GM19043 (cell line): ENCODE measurements around the gene TTLL5.
"Not testable (repeated sequence)": the region's sequence is repeated elsewhere in the genome, so short reads cannot be mapped to it uniquely, and the experiment has no call there.

Experiments used
- ATAC-seq: cut with Tn5 transposase; IDR thresholded peaks from one replicate; pipeline ENCODE4 v1.9.1; 2021; ENCODE audit warnings: low read depth; ENCODE audit not compliant: unreplicated experiment

The TTLL5 gene

DNA sequence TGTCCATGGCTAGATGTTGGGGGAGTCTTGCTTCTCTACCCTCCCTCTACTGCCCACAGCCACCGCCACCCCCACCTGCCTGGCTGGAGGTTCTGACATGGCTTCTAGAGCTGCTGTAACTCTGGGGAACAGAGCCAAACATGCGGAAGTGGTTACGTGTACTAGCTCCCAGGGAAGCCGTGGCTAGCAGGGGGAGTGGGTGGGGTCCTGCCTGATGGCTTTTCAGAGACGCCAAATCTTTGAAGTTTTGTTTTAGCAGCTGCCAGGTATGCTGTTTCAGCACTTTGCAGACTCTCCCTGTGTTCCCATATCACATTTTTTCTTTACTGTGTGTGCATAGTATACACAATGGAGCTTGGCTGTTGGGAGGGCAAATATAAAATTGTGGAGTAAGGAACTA is 170.4 kb downstream of the TTLL5 start:
- ATAC-seq: no peak

GRCh38 chr14:75831952-75832351 is 170.9 kb downstream of the TTLL5 start:
- no peak for ATAC-seq

DNA sequence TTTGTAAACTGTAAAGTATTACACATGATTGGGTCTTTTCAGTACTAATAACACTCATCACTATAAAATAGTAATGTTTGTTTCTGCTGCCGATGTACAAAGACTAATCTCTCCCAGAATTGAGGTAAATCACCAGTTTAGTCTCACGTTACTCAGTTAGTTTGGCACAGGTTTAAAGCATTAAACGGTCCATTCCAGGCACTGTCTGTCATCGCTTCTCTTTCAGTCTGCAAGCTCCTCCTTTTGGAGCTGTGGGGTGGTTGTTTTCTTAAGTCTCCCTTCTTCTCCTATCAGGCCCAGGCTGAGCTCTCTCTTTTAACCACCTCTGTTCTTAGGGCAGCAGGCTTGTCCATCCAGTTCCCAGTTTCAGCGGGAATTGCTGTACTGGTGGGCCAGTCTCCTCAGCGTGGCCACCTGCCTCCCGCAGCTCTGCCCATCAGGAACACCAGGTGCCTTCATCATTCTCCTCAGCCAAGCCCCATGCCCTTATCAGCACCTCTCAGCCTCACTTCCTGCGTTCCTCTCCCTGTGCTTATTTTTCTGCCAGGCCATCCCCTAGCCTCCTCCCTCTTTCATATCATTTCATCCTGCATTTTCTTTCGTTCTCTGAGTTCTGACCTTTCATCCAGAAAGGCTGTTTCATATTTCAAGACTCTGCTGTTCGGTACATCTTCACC is 171.7 kb downstream of the TTLL5 start:
- no peak for ATAC-seq

- no peak for ATAC-seq
Measured at GRCh38 chr14:75833326-75834020, 172.4 kb downstream of the TTLL5 start.

GRCh38 chr14:75835156-75835725 is 174.2 kb downstream of the TTLL5 start:
- no peak for ATAC-seq

DNA sequence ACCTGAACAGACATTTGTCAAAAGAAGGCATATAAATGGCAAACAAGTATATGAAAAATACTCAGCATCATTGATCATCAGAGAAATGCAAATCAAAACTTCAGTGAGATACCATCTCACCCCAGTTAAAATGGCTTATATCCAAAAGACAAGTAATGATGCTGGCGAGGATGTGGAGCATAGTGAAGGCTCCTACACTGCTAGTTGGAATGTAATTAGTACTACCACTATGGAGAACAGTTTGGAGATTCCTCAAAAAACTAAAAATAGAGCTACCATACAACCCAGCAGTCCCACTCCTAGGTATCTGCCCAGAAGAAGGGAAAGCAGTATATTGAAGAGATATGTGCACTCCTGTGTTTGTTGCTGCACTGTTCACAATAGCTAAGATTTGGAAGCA is 174.7 kb downstream of the TTLL5 start:
- ATAC-seq: no peak

DNA sequence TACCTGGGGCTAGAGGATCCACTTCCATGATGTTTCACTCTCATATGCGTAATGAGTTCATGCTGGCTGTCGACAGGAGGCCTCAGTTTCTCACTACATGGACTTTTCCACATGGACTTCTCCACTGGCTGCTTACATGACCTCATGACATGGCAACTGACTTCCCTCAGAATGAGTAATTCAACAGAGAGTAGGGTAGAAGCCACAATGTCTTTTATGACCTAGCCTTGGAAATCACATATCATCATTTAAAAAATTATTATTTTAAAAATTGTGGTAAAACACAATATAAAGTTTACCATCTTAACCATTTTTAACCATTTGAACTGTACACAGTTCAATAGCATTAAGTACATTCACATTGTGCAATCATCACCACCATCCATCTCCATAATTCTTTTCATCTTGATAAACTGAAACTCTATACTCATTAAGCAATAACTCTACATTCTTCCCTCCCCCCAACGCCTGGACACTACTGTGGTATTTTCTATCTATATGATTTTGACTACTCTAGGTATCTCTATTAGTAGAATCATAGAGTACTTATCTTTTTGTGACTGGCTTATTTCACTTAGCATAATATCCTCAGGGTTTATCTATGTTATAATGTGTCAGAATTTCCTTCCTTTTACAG is 176.2 kb downstream of the TTLL5 start:
- no peak for ATAC-seq

GRCh38 chr14:75840911-75841310 is 179.9 kb downstream of the TTLL5 start:
- no peak for ATAC-seq

DNA sequence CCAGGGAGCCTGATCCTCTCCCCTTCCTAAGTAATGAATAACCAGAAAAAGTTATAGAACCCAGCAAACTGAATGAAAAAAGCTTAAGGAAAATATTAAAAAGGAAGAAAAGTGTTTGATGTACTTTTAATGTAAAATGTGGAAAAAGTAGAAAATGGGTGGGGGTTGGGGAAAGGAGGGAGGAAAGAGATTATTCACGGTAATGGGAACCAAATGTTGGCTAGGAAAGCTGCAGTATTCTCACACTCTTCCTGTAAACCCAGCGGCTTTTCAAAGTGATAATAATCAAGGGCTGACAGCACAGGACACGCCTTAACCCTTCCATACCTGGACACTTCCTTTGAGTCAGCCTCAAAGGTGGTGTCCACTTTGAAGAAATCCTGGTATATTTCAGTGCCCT is 181.5 kb downstream of the TTLL5 start:
- no peak for ATAC-seq

GRCh38 chr14:75844486-75844885 is 183.4 kb downstream of the TTLL5 start:
- no peak for ATAC-seq

- no peak for ATAC-seq
Measured at GRCh38 chr14:75845136-75845804, 184.2 kb downstream of the TTLL5 start.

DNA sequence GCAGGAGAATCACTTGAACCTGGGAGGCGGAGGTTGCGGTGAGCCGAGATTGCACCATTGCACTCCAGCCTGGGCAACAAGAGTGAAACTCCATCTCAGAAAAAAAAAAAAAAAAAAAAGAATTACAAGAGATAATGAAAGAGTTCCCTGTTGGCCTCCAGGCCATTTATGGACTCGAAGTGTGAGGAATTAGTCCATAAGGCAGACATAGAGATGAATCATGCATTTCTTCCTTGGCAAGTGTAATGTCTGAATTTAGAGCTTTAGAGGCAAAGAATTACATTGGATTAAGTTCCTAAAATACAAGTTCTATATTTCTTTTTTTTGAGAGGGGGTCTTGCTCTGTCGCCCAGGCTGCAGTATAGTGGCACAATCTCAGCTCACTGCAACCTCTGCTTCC is 185.6 kb downstream of the TTLL5 start:
- ATAC-seq: not testable (repeated sequence)

DNA sequence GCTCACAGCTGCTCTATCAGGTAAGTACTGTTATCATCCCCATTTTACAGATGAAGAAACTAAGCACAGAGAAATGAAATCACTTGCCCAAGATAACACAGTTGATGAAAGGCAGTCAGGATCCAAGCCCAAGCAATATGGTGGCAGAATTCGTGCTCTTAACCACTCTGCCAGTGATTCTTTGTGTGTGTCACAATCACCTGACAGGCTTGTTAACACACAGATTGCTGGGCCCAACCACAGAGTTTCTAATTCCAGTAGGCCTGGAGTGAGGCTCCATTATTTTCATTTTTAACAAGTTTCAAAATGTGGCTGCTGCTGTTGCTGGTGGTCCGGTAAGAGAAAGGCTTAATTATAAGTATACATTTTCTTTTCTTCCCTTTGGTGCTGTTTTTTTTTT is 186.5 kb downstream of the TTLL5 start:
- ATAC-seq: no peak

- no peak for ATAC-seq
Measured at GRCh38 chr14:75848167-75848913, 187.3 kb downstream of the TTLL5 start.

DNA sequence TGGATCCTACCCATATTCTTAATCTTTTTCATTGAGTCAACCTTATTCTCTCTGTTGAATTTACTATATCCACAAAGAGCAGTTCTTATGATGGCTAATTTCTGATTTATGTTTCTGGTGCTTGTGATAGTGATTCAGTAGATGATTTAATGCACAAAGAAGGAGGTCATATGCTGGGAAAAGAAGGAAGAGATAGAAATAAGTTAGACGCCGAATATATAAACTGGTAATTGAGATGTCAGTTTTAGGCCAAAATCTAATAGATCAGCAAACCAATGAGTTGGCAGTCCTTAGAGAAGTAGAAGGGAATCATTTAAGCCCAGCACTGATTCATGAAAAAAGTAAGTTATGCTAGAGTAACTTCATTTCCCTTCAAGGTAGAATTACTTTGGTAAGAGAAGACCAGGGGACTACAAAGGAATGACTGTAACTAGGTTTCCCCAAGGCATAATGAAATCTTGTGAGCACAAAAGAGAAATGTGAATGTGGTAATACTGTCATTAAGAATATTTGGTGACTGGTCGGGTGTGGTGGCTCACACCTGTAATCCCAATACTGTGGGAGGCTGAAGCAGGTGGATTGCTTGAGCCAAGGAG is 188.4 kb downstream of the TTLL5 start:
- no peak for ATAC-seq

DNA sequence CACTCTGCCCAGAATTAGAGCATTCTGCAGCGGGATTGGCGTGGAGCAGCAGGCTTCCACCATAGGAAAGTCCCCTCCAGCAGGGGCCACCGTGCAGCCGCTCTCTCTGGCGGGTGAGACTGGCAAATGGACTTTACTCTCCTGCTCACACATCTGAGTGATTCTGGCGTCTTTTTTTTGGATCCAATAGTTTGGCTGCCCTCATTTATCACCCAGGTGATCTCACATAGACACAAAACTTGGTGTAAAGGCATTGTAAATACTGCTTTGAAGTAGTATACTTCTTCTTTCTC is 190.5 kb downstream of the TTLL5 start:
- ATAC-seq: no peak

GRCh38 chr14:75854111-75854799 is 193.2 kb downstream of the TTLL5 start:
- ATAC-seq: no peak

DNA sequence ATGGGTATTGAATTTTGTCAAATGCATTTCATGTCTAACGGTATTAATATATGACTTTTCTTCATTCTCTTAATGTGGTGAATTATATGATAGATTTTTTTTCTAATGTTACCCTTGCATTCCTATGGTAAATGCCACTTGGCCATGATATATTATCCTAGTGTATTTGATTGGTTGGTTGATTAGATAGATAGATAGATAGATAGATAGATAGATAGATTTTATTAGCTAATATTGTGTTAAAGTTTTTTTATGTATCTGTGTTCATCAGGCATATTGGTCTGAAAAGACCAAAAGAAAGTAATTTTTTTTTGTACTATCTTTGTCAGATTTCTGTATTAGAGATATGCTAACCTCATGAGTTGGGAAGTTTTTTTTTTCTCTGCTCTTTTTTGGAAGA is 196.2 kb downstream of the TTLL5 start:
- ATAC-seq: no peak

GRCh38 chr14:75858362-75858761 is 197.3 kb downstream of the TTLL5 start:
- ATAC-seq: no peak

DNA sequence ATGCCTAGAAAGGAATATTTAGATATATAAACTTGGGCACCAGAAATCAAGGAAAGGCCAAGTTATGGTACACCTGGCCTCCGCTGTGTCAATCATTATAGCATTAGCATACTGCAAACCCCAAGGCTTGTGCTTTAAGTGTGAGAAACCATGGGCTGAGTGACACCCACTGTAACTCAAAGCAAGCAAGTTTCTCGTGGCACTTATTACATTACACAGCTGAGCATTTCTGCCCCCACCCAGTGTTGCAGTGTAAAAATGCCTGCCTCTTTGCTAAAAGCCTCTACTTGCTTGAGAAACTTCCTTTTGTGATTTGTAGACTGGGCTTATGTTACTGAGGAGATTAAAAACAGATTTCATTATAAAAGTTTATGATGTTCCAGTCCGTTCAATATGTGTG is 198.7 kb downstream of the TTLL5 start:
- no peak for ATAC-seq
